Activated T-cell treated with anti-CD3 and anti-CD28 coated beads, Interleukin-2, amount 50 U/mL, for 48 hours (primary cell): ENCODE measurements around the gene ZNF513.
"Not testable (repeated sequence)": the region's sequence is repeated elsewhere in the genome, so short reads cannot be mapped to it uniquely, and the experiment has no call there.

Experiments
- DNase-seq, 2 experiments: peaks; one replicate each; pipeline ENCODE4 v3.0.0-alpha.2; 2020

Gene ZNF513

GRCh38 chr2:27354597-27354927 is 26.0 kb downstream of the ZNF513 start:
- DNase-seq: no peak

- DNase-seq: no peak
These were observed 26.6 kb downstream of the ZNF513 start for GRCh38 chr2:27353762-27354596.

GRCh38 chr2:27353386-27353761 is 27.2 kb downstream of the ZNF513 start:
- not testable (repeated sequence) for DNase-seq

GRCh38 chr2:27351802-27352598 is 28.5 kb downstream of the ZNF513 start:
- DNase-seq: no peak

- no peak for DNase-seq
These were observed 30.3 kb downstream of the ZNF513 start for GRCh38 chr2:27350106-27350693.

- no peak for DNase-seq
These were observed 32.9 kb downstream of the ZNF513 start for GRCh38 chr2:27347641-27348040.

- DNase-seq: no peak
These were observed 44.4 kb downstream of the ZNF513 start for GRCh38 chr2:27336173-27336572.

- no peak for DNase-seq
These were observed 45.2 kb downstream of the ZNF513 start for GRCh38 chr2:27335311-27335710.
